HG02588 (cell line): ENCODE results near the gene HIVEP3.

Experiments
- ATAC-seq: cut with Tn5 transposase; IDR thresholded peaks from one replicate; pipeline ENCODE4 v1.9.1; 2021; ENCODE audit warnings: mild to moderate bottlenecking, moderate library complexity; ENCODE audit not compliant: unreplicated experiment

HIVEP3 gene

DNA sequence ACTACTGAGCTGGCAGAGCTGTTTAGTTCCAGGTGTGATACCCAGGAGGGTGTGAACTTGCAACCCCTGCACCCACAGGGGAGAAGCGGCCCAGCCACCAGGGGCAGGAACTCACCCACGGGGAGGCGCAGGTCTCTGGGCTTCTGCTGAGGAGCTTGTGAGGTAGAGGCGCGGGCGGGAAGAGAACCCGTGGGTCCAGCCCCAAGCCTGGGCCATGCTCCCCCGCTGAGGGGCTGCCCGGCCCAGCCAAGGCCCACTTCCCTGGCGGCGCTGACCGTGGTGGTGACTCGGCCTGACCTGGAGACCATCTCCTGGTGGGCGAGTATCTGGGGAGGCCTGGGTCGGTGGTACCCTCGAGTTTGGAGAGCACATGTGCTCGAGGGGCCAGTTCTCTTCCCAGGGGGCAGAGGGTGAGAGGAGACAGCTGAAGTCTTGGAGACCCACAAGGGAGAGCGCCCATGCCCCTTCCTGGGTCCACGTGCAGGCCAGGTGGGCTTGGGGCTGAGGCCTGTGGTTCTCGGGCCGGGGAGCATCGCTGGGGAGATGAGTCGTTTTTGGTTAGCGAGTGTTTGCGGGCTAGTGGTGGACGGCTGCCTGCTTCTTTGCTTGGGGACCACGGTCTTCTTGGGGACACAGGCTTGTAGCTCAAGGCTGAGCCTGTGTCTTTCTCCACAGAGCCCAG is 405.9 kb downstream of the HIVEP3 start:
- no peak for ATAC-seq

DNA sequence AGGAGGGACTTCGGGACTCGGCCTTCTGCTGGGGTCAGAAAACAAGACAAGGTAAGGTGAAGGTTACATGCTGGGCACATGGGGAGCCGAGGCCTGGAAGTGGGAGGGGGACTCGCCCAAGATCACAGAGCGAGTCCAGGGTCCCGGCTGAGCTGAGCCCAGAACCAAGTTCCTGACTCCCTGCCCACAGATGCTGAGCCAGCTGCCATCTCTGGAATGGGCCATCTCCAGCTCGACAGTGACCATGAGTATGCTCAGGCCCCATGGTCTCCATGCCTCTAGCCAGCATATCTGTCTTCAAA is 407.5 kb downstream of the HIVEP3 start:
- no peak for ATAC-seq

GRCh38 chr1:41510531-41511238 is 408.0 kb downstream of the HIVEP3 start:
- ATAC-seq: no peak

DNA sequence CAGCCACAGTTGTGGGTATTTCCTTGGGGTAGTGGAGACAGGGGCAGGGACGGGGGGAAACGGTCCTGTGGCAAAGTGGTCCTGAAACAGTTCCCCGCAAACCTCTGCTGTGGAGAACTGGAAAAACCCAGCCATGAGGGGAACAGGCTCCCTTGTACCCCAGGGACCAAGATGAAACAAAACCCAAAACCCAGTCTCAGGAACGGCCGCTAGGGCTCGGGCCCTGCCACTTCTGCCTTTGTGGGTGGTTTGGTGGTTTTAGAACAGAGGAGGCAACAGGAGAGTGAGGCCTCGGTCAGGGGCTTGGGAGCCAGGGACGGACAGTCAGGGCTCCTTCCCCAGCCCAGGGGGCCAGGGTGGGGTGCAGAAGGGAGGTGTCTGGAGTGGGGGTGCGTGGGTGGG is 409.5 kb downstream of the HIVEP3 start:
- ATAC-seq: no peak

DNA sequence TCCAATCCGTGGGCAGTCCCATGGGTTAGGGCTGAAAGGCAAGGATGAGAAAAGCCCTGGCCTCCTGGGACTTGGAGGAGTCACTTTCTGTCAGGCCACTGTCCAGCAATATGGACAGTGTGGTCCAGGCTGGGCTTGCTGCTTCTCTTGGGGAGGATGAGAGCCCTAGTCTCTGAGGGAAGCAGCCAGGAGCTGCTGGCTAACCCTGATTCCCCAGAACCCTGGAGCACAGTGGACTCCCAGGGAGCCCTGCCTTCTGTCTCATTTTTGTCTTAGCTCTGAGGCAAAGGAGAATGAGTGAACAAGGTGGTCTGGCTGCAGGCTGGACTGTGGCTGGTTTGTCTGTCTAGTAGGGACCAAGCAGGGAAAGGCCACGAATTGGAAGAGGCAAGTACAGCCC is 410.4 kb downstream of the HIVEP3 start:
- no peak for ATAC-seq

DNA sequence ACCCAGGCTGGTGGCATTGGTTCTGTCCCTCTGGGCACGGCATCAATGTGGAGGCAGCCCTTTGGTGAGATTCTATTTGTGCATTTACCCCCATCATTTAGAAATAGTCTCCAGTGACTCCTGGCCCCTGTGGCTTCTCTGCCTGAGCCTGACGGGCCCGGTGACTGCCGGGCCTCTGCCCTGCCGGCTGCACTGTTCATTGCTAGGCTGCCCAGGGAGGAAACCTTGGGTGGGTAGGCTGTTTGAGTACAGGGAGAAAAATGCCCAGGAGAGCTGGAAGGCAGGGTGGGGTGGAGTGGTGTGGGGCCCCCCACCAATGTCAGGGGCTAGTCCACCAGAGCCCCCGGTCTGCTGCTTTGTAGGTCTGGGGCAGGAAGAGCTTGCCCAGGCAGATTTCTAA is 410.9 kb downstream of the HIVEP3 start:
- no peak for ATAC-seq

- no peak for ATAC-seq
These were observed 411.5 kb downstream of the HIVEP3 start for GRCh38 chr1:41507110-41507720.

DNA sequence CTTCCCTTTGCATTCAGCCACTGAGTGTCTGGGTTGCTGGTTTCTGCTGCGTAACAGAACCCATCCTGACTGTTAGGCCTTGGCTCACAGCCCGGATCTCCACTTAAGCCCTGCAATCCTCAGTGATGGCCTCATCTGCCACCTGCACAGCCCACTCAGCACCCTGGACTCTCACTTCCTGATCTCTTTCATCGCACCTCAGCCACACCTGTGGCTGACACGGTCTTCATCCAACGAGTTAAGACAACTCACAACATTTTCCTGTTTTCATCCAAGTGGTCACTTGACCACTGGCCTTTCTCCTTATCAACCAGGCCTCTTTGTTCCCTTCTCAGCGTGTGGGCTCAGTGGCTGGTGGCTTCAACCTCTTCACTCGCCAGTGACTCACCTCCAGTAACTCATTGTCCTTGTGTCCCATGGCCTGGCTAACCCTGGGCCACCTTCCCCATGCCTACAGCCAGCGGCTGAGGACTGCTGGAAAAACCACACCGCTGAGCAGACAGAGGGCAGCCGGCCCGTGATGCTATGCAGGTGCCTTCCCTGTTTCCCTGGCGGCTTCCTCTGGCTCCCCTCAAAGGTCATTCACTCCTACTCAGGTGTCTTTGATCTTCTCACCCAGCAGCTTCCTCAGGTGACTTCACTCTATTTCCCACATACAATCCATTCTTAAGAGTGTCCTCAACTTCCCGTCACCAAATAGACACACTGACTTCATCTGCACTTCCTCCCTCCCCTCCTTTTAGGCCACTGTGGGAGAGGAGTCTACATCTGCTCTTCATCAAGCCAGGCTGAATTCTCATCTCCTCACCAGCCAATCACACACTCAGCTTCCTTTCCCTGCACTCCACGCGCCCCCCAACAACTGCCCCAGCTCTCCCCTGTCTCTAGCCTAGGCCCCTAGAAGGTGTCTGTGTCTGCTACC is 414.3 kb downstream of the HIVEP3 start:
- no peak for ATAC-seq

DNA sequence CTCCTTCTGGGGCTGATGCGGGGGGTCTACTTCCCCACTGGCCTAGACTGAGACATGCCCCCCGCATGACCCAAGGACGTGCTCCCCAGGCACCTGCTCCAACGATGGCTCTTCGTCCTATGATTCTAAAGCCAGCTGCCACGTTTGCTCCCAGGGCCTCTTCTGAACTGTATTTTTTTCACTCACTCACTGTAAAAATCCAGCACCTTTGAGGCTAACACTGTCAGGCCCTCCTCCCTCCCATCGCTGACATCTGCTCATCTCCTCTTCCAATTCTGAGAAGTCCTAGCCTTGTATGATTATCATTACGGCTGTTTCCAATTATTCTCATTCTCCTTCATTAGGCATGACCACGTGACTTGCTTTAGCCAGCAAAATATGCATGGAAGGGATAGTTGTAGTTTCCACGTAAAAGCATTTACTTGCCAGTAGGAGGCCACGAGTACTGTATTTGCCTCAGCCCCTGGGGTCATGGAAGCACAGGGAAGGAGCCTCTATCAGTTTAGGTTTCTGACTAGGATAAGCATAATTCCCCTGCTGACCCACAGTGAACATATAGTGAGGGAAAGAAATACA is 415.1 kb downstream of the HIVEP3 start:
- no peak for ATAC-seq

- ATAC-seq: no peak
These were observed 415.8 kb downstream of the HIVEP3 start for GRCh38 chr1:41502912-41503311.

GRCh38 chr1:41501581-41501980 is 417.1 kb downstream of the HIVEP3 start:
- no peak for ATAC-seq

- no peak for ATAC-seq
These were observed 417.8 kb downstream of the HIVEP3 start for GRCh38 chr1:41500781-41501518.

DNA sequence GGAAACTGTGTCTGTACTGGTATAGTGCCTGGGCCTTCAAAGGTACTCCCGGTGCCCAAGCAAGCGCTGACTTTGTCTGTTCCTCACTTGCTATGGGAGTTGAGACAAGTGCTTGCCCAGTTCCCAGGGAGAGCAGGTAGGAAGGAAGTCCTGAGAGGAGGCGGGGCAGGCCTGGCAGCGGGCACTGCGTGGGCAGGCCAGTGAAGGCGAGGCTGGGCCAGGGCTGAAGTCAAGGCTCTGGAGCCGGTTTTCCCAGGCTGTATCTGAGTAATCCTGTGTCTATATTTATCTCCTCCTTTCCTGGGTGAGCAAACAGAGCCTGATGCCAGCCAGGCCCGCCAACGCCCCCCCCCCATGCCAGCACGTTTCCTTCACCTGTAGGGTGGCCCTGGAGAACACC is 418.3 kb downstream of the HIVEP3 start:
- no peak for ATAC-seq

DNA sequence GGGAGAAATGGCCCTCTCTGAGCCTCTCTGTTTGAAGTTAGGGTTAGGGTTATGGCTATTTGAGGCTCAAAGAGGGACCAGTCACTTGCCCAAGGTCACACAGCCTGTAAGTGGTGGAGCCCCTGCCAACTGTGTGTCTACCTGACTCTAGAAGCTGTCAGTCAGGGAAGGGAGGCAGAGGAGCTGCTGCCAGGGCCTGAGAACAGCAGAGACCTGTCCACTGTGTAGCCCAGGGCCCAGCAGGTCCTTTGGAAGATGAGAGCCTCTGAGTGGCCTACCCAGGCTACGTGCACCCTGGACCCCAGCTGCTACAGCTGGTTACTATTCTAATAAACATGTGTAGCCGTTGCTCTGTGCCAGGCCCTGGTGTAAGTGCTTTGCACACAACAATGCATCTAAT is 419.1 kb downstream of the HIVEP3 start:
- no peak for ATAC-seq

DNA sequence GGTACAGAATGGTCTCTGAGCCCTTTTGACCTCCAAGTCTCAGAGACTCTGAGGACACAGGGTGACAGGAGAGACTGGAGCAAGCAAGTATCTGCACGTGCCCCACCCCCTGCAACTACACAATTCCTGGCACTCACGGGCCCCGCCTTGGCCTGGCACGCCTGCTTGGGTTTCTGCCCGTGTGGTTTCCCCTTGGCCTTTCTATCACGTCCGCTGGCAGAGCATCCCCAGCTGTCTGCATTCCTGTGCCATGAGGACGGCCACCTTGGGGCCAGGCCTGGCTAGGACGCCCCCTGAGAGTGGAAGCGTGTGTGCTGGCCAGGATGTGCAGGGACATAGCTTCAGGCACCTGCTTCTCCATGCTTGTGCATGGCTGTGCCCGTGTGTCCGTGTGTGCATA is 419.9 kb downstream of the HIVEP3 start:
- ATAC-seq: no peak

DNA sequence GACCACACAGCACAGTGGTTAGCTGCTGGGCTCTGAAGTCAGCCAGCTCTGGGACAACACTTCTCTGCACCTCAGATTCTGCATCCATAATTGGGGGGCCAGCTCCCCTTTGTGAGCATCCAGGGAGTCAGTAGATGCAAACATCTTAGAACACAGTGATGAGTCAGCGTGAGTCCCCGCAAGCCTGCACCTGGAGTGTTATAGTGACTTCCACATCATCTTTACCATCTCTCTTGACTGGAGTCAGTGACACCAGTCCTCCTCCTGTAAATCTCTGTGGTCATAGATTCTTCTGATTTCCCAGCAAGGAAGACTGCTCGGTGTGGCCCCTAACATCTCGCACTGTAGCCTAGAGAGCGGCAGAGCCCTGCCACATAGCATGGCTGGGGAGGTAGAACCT is 420.3 kb downstream of the HIVEP3 start:
- ATAC-seq: no peak

DNA sequence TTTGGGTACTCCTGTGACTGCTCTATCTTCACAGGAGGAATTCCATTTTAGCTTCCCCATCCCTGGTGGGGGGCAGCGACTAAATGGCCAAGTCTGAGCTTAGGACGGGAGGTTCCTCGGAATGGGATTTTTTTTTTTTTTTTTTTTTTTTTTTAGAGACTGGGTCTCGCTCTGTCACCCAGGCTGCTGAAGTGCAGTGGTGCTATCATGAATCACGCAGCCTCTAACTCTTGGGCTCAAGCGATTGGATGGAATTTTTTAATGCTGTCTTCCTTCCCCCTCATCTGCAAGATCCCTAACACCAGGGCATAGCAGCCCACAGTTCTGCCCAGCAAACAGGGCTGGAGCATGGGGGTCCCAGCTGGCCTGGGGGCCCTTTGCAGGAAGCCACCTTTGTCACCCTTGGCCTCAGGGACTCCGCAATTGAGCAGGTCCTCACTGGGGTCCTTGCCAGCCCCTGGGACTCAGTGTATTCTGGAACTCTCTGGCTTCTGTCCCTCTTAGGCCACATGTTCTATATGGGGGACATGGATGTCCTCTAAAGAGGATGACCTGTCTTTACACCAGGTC is 421.2 kb downstream of the HIVEP3 start:
- no peak for ATAC-seq

DNA sequence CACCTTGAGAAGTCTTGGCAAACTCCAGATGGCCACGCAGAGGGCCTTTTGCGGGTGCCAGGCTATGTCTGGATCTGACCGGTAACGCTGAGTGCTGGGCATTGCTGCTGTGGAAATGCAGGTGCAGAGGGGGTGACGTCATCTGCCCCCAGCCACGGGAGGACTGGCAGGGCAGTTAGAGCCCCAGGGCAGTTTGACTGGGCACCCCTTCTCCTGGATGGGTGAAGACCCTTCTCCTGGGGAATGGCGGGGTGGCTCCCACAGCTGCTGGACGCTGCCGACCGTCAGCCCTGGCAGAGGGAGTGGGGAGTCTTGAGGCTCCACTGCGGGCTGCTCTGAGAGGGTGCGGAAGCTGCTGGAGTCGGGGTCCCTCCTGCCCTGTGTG is 421.7 kb downstream of the HIVEP3 start:
- ATAC-seq: no peak

GRCh38 chr1:41496080-41497055 is 422.4 kb downstream of the HIVEP3 start:
- no peak for ATAC-seq
